Measurements from ENCODE around the gene ALG12. TPM values are rescaled to one million over a fixed set of nuclear protein-coding genes. Genes with fewer than 3 reads are reported as not detected.

ALG12 gene
- total RNA-seq, 1 donor from 2014 or later, result 23.2 TPM

GRCh38 chr22:49956914-49957825, 38.9 kb upstream of the ALG12 start:
- H3K9me3 Mint-ChIP-seq (ENCODE audit: unreplicated experiment), result no peaks in the 10 kb centered on the region
- no peak overlapping the region for H3K27ac Mint-ChIP-seq (ENCODE audit: unreplicated experiment)
- H3K27me3 Mint-ChIP-seq (ENCODE audit: unreplicated experiment), result peaks cover 8% of the 10 kb centered on the region
- H3K36me3 Mint-ChIP-seq (ENCODE audit: low read depth, unreplicated experiment), result no peaks in the 10 kb centered on the region
- DNase-seq (ENCODE audit: low spot score), result no peak
- no peak overlapping the region for H3K4me3 Mint-ChIP-seq (ENCODE audit: unreplicated experiment)
- TF ChIP-seq CTCF (IDR thresholded peaks at IDR 0.05; ENCODE audit: unreplicated experiment), result no peak
- peaks cover 17% of the 10 kb centered on the region for H3K4me1 Mint-ChIP-seq (ENCODE audit: unreplicated experiment)

GRCh38 chr22:49956418-49956770, 38.2 kb upstream of the ALG12 start:
- H3K27ac Mint-ChIP-seq (ENCODE audit: unreplicated experiment), result no peak overlapping the region
- no peak for DNase-seq (ENCODE audit: low spot score)

GRCh38 chr22:49955581-49956417, 37.6 kb upstream of the ALG12 start:
- Mint-ChIP-seq H3K27me3 (ENCODE audit: unreplicated experiment) (peaks cover 8% of the 10 kb centered on the region), H3K9me3 (ENCODE audit: unreplicated experiment) (no peaks in the 10 kb centered on the region), H3K27ac (ENCODE audit: unreplicated experiment) (no peak overlapping the region), H3K4me3 (ENCODE audit: unreplicated experiment) (no peak overlapping the region), H3K4me1 (ENCODE audit: unreplicated experiment) (peaks cover 17% of the 10 kb centered on the region), H3K36me3 (ENCODE audit: low read depth, unreplicated experiment) (no peaks in the 10 kb centered on the region)
- DNase-seq (ENCODE audit: low spot score), result no peak
- no peak for TF ChIP-seq CTCF (IDR thresholded peaks at IDR 0.05; ENCODE audit: unreplicated experiment)

More at GRCh38 chr22:49956418-49956770, 38.2 kb upstream of the ALG12 start:
- TF ChIP-seq CTCF (IDR thresholded peaks at IDR 0.05; ENCODE audit: unreplicated experiment), result no peak
- Mint-ChIP-seq H3K36me3 (ENCODE audit: low read depth, unreplicated experiment) (no peaks in the 10 kb centered on the region), H3K4me1 (ENCODE audit: unreplicated experiment) (peaks cover 17% of the 10 kb centered on the region), H3K27me3 (ENCODE audit: unreplicated experiment) (peaks cover 8% of the 10 kb centered on the region), H3K9me3 (ENCODE audit: unreplicated experiment) (no peaks in the 10 kb centered on the region), H3K4me3 (ENCODE audit: unreplicated experiment) (no peak overlapping the region)

GRCh38 chr22:49954991-49955580, 36.8 kb upstream of the ALG12 start:
- no peak overlapping the region for H3K4me3 Mint-ChIP-seq (ENCODE audit: unreplicated experiment)
- H3K27me3 Mint-ChIP-seq (ENCODE audit: unreplicated experiment), result peaks cover 8% of the 10 kb centered on the region
- no peaks in the 10 kb centered on the region for H3K9me3 Mint-ChIP-seq (ENCODE audit: unreplicated experiment)
- no peak overlapping the region for H3K27ac Mint-ChIP-seq (ENCODE audit: unreplicated experiment)
- peaks cover 17% of the 10 kb centered on the region for H3K4me1 Mint-ChIP-seq (ENCODE audit: unreplicated experiment)
- no peak for DNase-seq (ENCODE audit: low spot score)
- no peaks in the 10 kb centered on the region for H3K36me3 Mint-ChIP-seq (ENCODE audit: low read depth, unreplicated experiment)
- no peak for TF ChIP-seq CTCF (IDR thresholded peaks at IDR 0.05; ENCODE audit: unreplicated experiment)
